Testis (tissue), 2 donors: Measurements from ENCODE around the gene SPAG17.

Experiments
- POLR2A ChIP-seq: fragments of 450-650 bp; IDR thresholded peaks from one replicate; pipeline ENCODE4 v1.6.1; 2017; ENCODE audit warnings: antibody characterized with exemption, mild to moderate bottlenecking, moderate library complexity
- TF ChIP-seq, protein P1 (sequence below), 3 experiments: fragments of 450-650 bp in 2 of 3; fragments of 200-600 bp in 1 of 3; sonication (generic) in 1 of 3; IDR thresholded peaks; one replicate each; pipeline ENCODE4 v1.5.1; 2016 to 2019; ENCODE audit warnings: antibody characterized with exemption in 3 of 3, mild to moderate bottlenecking in 2 of 3, moderate library complexity in 1 of 3

DNA sequence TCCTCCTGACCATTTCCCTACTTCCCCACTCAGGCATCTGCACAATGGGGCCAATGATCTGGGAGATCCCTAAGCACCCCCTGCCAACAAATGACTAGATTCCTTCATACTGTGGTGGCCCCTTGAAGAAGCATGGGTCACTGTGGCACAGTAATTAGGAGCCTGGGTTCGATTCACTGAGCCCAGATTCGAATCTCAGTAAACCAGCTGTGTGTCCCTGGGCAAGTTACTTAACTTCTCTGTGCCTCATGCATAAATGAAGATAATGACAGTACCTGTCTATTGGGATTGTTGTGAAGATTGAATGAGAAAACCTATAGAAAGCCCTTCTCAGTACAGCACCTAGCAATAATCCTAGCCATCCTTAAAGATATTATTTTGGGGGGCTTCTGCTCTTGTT is 27.5 kb downstream of the SPAG17 start:
- TF ChIP-seq, protein P1, sequence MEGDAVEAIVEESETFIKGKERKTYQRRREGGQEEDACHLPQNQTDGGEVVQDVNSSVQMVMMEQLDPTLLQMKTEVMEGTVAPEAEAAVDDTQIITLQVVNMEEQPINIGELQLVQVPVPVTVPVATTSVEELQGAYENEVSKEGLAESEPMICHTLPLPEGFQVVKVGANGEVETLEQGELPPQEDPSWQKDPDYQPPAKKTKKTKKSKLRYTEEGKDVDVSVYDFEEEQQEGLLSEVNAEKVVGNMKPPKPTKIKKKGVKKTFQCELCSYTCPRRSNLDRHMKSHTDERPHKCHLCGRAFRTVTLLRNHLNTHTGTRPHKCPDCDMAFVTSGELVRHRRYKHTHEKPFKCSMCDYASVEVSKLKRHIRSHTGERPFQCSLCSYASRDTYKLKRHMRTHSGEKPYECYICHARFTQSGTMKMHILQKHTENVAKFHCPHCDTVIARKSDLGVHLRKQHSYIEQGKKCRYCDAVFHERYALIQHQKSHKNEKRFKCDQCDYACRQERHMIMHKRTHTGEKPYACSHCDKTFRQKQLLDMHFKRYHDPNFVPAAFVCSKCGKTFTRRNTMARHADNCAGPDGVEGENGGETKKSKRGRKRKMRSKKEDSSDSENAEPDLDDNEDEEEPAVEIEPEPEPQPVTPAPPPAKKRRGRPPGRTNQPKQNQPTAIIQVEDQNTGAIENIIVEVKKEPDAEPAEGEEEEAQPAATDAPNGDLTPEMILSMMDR (IDR thresholded peaks at IDR 0.05) = no peak
- TF ChIP-seq POLR2A = no peak
